Effector memory CD4-positive, alpha-beta T cell (primary cell): ENCODE data around the gene SH3RF3.

Experiments
- DNase-seq, 3 donors: peaks; one replicate each; pipeline ENCODE4 v3.0.0-alpha.2; 2020
- H3K27ac ChIP-seq: 2 replicates; pipeline ENCODE4 v1.7.0; 2013; ENCODE audit warnings: mild to moderate bottlenecking, low read length, moderate library complexity; ENCODE audit not compliant: insufficient read depth, poor library complexity, severe bottlenecking
- H3K27me3 ChIP-seq: replicated peaks from 2 replicates; pipeline ENCODE4 v1.7.0; 2013; ENCODE audit warnings: mild to moderate bottlenecking, low read length; ENCODE audit not compliant: insufficient read depth, control insufficient read depth, poor library complexity, severe bottlenecking
- H3K36me3 ChIP-seq: 2 replicates; pipeline ENCODE4 v1.7.0; 2013; ENCODE audit warnings: mild to moderate bottlenecking, low read length, moderate library complexity; ENCODE audit not compliant: control insufficient read depth, insufficient read depth
- H3K4me1 ChIP-seq: 2 replicates; pipeline ENCODE4 v1.7.0; 2013; ENCODE audit warnings: low read length, mild to moderate bottlenecking; ENCODE audit not compliant: control insufficient read depth, insufficient read depth, poor library complexity, severe bottlenecking
- H3K4me3 ChIP-seq: 2 replicates; pipeline ENCODE4 v1.7.0; 2013; ENCODE audit warnings: low read length, low read depth, mild to moderate bottlenecking; ENCODE audit not compliant: insufficient read depth, poor library complexity, severe bottlenecking
- H3K9me3 ChIP-seq: 2 replicates; pipeline ENCODE4 v1.7.0; 2013; ENCODE audit warnings: mild to moderate bottlenecking, low read length, moderate library complexity; ENCODE audit not compliant: control insufficient read depth

SH3RF3 gene

DNA sequence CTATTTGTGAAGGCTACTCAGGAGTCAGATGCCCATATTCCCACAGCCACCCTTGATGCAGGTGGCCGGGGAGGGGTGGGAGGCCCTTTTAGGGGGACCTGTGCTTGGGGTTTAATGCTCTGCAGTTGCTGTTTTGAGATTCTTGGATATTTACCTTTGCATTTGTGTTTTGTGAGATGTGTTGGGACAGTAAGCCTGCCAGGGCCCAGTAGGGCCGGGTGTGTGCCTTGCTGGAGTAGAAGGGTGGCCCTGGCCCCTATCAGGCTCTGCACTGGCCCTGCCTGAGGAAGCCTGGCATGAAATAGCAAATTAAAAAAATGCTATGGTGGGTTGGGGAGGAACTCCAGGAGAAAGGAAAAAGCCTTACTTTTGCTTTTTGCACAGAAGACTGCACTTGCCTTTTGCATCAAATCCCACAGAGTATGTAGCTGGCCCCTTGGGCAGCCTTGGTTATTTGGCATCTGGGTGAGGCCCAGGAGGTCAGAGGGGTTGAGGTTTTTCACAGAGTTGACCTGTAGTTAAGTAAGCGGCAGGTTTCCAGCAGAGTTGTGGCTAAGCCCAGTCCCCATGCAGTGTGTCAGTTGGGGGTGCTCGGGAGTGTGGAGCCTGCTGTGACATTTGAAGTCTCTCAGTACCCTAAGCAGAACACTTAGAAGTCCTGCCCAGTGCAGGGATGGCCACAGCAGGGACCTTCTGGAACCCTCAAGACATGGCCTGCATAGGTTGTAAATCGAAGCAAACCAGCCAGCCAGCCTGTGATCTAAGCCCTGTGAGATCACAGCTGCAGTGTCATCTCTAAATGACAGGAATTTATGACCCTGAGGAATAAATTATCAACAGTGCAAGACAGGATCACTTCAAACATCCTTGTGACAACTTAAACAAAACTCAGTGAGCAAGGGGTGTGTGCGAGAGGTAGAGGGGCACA is 68.8 kb downstream of the SH3RF3 start:
- Histone ChIP-seq H3K4me3 (no peak overlapping the region), H3K27ac (no peak overlapping the region), H3K36me3 (no peaks in the 10 kb centered on the region), H3K4me1 (no peaks in the 10 kb centered on the region), H3K27me3 (no peaks in the 10 kb centered on the region), H3K9me3 (no peaks in the 10 kb centered on the region)
- DNase-seq: no peak

DNA sequence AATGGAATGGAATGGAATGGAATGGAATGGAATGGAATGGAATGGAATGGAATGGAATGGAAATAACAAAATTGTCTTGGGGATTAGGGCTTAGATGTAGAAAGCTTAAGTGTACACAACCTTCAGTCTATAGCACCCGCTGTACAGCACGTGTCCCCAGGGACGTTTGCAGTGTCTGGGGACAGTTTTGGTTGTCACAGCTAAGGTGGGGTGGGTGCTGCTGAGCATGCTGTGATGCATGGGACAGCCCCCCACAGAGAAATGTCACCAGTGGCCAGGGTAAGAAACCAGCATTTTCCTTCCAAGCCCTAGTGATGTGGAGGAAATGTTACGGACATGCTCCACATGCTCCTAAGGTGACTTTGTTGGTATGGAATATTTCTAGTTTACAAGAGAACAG is 70.8 kb downstream of the SH3RF3 start:
- no peak overlapping the region for H3K27ac ChIP-seq
- no peaks in the 10 kb centered on the region for H3K4me1 ChIP-seq
- H3K27me3 ChIP-seq: no peaks in the 10 kb centered on the region
- H3K4me3 ChIP-seq: no peak overlapping the region
- no peaks in the 10 kb centered on the region for H3K36me3 ChIP-seq
- no peaks in the 10 kb centered on the region for H3K9me3 ChIP-seq
- DNase-seq: no peak

DNA sequence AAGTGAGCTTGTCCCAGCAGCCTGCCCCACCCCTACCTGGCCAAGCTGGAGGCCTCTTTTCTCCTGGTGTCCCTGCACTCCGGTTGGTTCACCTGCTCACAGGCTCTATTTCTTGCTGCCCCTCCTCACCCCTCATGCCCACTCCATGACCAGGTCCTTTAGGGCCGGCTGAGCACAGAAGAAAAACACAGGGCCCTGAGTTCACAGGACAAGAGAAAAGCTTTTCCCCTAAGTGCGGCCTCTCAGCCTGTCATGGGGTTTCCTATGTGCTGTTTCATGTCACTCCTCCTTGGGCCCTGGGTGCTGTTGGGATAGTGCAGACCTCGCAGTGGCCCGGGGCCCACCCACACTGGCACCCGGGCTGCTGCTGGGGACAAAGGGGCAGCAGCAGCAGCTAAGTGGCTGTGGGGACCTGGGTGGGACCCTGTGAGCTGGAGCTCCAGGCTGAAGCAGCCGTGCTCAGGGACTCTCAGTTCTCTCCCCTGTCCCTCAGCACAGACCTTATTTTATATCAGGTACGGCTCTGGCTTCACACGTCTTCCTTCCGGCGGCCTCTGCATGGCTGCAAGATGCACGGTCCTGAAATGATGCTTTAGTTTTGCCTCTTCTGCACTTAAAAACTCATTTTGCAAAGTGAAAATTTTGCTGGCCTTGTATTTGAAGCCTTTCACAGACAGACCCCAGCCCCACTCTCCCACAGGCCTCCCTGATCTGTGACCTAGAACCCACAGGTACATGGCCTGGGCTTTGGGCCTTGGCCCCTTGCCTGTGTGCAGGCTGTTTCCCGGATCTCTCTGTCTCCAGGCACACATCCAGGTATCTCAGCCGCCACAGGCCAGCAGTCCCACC is 71.8 kb downstream of the SH3RF3 start:
- no peaks in the 10 kb centered on the region for H3K4me1 ChIP-seq
- H3K27me3 ChIP-seq: no peaks in the 10 kb centered on the region
- no peaks in the 10 kb centered on the region for H3K36me3 ChIP-seq
- no peaks in the 10 kb centered on the region for H3K9me3 ChIP-seq
- no peak overlapping the region for H3K4me3 ChIP-seq
- DNase-seq: no peak
- no peak overlapping the region for H3K27ac ChIP-seq

DNA sequence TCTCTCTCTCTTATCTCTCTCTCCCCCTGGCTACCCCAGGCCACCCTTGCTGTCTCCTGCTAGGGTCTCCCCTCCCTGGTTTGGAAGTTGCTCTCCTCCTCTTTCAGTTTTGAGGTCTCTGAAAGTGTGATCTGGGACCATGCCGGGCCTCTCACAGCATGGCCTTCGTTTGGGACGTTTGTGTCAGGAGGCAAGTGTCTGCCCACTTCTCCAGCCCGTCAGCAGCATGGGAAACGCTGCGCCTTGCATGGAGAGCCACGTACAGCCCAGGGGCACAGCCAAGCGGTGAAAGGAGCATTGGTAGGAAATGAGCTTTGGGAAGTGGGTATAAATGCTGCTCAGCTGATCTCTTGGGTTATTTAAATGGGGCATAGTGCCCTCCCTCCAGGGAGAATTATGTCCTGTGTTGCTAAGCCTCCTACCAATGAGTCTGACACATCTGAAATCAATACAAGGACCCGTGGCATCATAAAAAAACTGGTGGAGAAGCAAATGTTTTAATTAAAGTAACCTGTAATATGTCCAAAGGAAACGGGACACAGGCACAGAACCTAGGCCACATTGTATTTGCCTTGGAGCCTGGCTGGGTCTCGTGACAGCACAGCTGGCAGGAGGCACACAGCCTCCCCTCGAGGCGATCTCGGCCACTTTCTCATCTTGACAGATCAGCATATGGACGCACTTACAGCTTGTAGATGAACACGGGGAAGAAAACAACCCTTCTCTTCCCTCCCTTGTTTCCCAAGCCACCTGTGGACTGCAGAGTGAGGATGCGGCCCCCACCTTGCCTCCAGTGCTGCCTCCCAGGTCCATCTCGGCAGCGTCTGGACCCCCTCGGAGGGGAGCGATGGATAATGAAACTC is 72.7 kb downstream of the SH3RF3 start:
- Histone ChIP-seq H3K4me3 (no peak overlapping the region), H3K9me3 (no peaks in the 10 kb centered on the region), H3K4me1 (no peaks in the 10 kb centered on the region), H3K27me3 (no peaks in the 10 kb centered on the region), H3K36me3 (no peaks in the 10 kb centered on the region), H3K27ac (no peak overlapping the region)
- DNase-seq: no peak

DNA sequence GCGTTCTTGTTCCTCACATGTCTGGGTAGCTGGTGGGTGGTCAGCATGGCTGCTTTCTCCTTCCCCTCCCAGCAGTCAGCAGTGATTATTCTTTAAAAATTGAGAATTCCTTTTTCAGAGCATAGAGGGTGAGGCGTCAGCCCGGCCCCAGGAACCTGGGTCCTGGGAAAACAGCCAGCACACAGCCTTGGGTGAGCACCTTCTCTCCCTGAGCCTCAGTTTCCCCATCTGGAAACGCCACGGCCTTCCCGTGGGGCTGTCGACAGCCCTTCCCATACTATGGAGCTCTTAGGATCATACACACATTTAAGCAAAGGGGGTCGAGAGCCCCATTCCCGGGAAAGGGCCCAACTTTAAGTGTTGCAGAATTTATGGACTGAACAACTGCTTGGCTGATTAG is 73.5 kb downstream of the SH3RF3 start:
- H3K36me3 ChIP-seq: no peaks in the 10 kb centered on the region
- no peaks in the 10 kb centered on the region for H3K27me3 ChIP-seq
- no peak overlapping the region for H3K4me3 ChIP-seq
- no peak overlapping the region for H3K27ac ChIP-seq
- no peak for DNase-seq
- no peaks in the 10 kb centered on the region for H3K4me1 ChIP-seq
- no peaks in the 10 kb centered on the region for H3K9me3 ChIP-seq

DNA sequence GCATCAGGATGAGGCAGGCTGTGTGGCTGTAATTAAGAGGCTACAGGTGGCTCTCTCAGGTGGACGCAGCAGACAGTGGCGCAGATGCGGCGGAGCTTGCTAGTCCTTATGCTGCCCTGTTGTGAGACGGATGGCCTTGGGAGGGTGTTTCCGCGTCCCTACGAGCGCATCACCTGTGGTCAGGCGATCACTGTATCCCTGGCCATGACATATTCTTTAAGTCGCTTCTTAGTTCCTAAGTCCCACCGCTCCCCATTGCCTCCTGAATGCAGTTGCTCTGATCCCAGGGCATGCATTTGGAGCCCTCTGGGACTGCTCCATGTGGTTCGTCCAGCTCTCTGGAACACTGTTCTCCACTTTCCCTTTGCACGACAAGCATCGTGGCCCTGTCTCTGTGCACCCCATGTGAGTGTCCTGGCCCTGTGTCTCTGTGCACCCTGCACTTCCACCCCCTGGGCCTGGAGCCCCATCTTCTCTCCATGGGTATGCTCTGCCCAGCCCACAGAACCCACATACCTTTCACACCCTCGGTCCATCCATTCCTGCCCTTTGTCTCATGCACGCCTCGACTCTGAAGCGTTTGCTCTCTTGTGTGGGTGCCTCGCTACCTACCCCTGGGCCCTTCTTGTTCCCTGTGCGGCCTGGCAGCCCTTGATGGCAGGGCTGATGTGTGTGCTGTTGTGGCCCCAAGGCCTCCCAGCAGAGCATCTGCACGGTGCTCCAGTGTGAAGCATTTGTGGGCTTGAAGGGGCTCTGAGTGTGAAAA is 74.4 kb downstream of the SH3RF3 start:
- no peak for DNase-seq
- H3K4me1 ChIP-seq: no peaks in the 10 kb centered on the region

DNA sequence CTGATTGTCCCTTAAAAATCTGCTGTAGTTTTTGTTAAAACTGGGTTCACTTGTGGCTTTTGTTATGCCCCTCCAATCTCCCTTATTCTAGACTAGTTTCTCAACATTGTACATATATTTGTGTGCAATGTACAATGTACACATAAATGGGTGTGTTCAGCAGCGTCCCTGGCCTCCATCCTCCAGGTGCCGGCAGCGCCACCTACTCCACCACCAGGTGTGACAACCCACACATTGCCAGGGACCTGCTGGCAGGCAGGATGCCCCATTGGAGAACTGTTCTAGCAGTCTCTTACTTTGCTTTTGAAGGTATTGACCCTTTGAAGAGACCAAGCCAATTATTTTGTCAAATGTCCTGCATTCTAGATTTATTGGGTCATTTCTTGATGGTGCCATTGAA is 75.4 kb downstream of the SH3RF3 start:
- Histone ChIP-seq H3K27ac (no peak overlapping the region), H3K36me3 (no peaks in the 10 kb centered on the region), H3K27me3 (no peaks in the 10 kb centered on the region), H3K4me3 (no peak overlapping the region), H3K9me3 (no peaks in the 10 kb centered on the region), H3K4me1 (no peaks in the 10 kb centered on the region)
- no peak for DNase-seq

More for the DNA sequence above, 74.4 kb downstream of the SH3RF3 start:
- no peaks in the 10 kb centered on the region for H3K27me3 ChIP-seq
- H3K4me3 ChIP-seq: no peak overlapping the region
- no peaks in the 10 kb centered on the region for H3K9me3 ChIP-seq
- no peak overlapping the region for H3K27ac ChIP-seq
- no peaks in the 10 kb centered on the region for H3K36me3 ChIP-seq

DNA sequence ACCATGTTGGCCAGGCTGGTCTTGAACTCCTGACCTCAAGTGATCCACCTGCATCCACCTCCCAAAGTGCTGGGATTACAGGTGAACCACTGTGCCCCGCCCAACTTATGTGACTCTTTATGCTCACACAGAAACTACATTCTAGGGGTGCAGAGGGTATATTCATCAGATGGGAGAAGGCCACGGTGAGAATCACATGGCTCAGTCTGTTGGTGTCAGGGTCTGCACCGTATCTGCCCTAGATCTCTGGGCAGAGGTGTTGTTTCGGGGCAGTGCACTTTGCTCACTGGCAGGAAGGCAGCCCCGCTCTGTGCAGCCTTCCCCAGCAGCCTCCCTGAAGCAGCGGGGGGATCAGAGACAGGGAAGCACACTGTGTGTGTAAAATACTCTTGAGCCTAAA is 76.4 kb downstream of the SH3RF3 start:
- Histone ChIP-seq H3K4me3 (no peak overlapping the region), H3K36me3 (no peaks in the 10 kb centered on the region), H3K9me3 (no peaks in the 10 kb centered on the region), H3K4me1 (no peaks in the 10 kb centered on the region), H3K27ac (no peak overlapping the region), H3K27me3 (peaks cover 2% of the 10 kb centered on the region)
- DNase-seq: no peak

DNA sequence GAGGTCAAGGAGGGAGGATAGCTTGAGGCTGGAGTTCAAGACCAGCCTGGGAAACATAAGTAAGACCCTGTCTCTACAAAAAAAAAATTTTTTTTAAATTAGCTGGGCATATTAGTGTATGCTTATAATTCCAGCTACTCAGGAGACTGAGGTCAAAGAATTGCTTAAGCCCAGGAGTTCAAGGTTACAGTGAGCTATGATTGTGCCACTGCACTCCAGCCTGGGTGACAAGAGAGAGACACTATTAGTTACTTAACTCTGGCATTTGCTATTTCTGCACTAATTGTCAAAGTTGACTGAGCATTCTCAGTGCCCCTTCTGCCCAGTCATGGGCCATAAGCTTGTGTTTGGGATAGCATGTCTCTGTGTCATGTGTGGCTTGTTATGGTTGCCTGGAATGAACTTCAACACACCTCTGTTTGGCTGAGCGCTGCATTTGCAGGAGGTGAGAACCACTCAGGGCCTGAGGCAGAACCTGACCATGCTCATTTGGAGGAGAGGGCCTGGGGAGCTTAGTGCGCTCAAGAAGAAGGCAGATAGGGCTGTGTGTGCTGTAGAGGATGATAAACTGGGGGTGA is 77.7 kb downstream of the SH3RF3 start:
- H3K36me3 ChIP-seq: no peaks in the 10 kb centered on the region
- DNase-seq: no peak
- H3K4me1 ChIP-seq: no peaks in the 10 kb centered on the region
- no peak overlapping the region for H3K4me3 ChIP-seq
- H3K27me3 ChIP-seq: peaks cover 8% of the 10 kb centered on the region
- H3K9me3 ChIP-seq: no peaks in the 10 kb centered on the region
- H3K27ac ChIP-seq: no peak overlapping the region
